GM23338 (cell line): ENCODE measurements around the gene FOXK2. TPM values are rescaled to one million over a fixed set of nuclear protein-coding genes. Genes with fewer than 3 reads are reported as not detected.

Experiments used
- ATAC-seq: fragments of 200-7000 bp; cut with Tn5 transposase; 3 replicates; pipeline ENCODE4 v1.9.1; 2020
- DNase-seq: peaks from one replicate; pipeline ENCODE4 v3.0.0-alpha.2; 2015; ENCODE audit warnings: low spot score
- H2AFZ ChIP-seq: fragments of 200-600 bp; sonication (generic); 2 replicates; pipeline ENCODE4 v1.8.0; 2016; ENCODE audit warnings: antibody characterized with exemption, mild to moderate bottlenecking, moderate library complexity
- H3F3A ChIP-seq: fragments of 200-600 bp; sonication (generic); replicated peaks from 2 replicates; pipeline ENCODE4 v1.8.0; 2017; ENCODE audit warnings: antibody characterized with exemption, mixed run types, low read depth
- H3K27ac ChIP-seq: fragments of 200-600 bp; sonication (generic); 2 replicates; pipeline ENCODE4 v1.6.1; 2016; ENCODE audit warnings: low read depth
- H3K27me3 ChIP-seq: fragments of 200-600 bp; sonication (generic); 2 replicates; pipeline ENCODE4 v1.8.0; 2016; ENCODE audit warnings: mild to moderate bottlenecking, mixed run types, moderate library complexity; ENCODE audit not compliant: insufficient read depth
- H3K36me3 ChIP-seq: fragments of 200-600 bp; sonication (generic); 2 replicates; pipeline ENCODE4 v1.8.0; 2016; ENCODE audit warnings: mild to moderate bottlenecking; ENCODE audit not compliant: insufficient read depth
- H3K4me1 ChIP-seq: fragments of 200-600 bp; sonication (generic); 2 replicates; pipeline ENCODE4 v1.8.0; 2016; ENCODE audit warnings: mild to moderate bottlenecking, moderate library complexity; ENCODE audit not compliant: insufficient read depth
- H3K4me2 ChIP-seq: fragments of 200-600 bp; sonication (generic); 2 replicates; pipeline ENCODE4 v1.7.1; 2017; ENCODE audit warnings: mixed run types
- H3K4me3 ChIP-seq: fragments of 200-600 bp; sonication (generic); 2 replicates; pipeline ENCODE4 v1.6.1; 2016; ENCODE audit warnings: mixed run types
- H3K79me2 ChIP-seq: fragments of 200-600 bp; sonication (generic); replicated peaks from 2 replicates; pipeline ENCODE4 v1.8.0; 2017; ENCODE audit warnings: mild to moderate bottlenecking; ENCODE audit not compliant: insufficient read depth
- H3K9me2 ChIP-seq: fragments of 200-600 bp; sonication (generic); 2 replicates; pipeline ENCODE4 v1.8.0; 2017; ENCODE audit not compliant: insufficient read depth
- H4K20me1 ChIP-seq: fragments of 200-600 bp; sonication (generic); replicated peaks from 2 replicates; pipeline ENCODE4 v1.8.0; 2017; ENCODE audit warnings: mild to moderate bottlenecking; ENCODE audit not compliant: insufficient read depth
- H3K27ac Mint-ChIP-seq: 2 replicates; pipeline ENCODE4 v1.8.0; 2020; ENCODE audit warnings: inconsistent platforms, mild to moderate bottlenecking, moderate library complexity, mixed read lengths
- H3K27me3 Mint-ChIP-seq: 3 replicates; pipeline ENCODE4 v1.8.0; 2022; ENCODE audit warnings: low read depth, mild to moderate bottlenecking, moderate library complexity, mixed read lengths, inconsistent platforms; ENCODE audit not compliant: insufficient read depth, poor library complexity
- H3K36me3 Mint-ChIP-seq: 3 replicates; pipeline ENCODE4 v1.8.0; 2021; ENCODE audit warnings: low read depth, mild to moderate bottlenecking, inconsistent platforms, moderate library complexity, mixed read lengths
- H3K4me1 Mint-ChIP-seq: 3 replicates; pipeline ENCODE4 v1.8.0; 2020; ENCODE audit warnings: mild to moderate bottlenecking, inconsistent platforms, mixed read lengths
- H3K4me3 Mint-ChIP-seq: 3 replicates; pipeline ENCODE4 v1.8.0; 2021; ENCODE audit warnings: moderate library complexity, mild to moderate bottlenecking, inconsistent platforms, mixed read lengths
- H3K9me3 Mint-ChIP-seq: 3 replicates; pipeline ENCODE4 v1.8.0; 2020; ENCODE audit warnings: moderate library complexity, mild to moderate bottlenecking, inconsistent platforms, mixed read lengths
- CREB1 ChIP-seq: fragments of 250-450 bp; sonication (Bioruptor Pico); IDR thresholded peaks from 2 replicates; pipeline ENCODE4 v1.5.0; 2020; ENCODE audit warnings: low read depth, mild to moderate bottlenecking, moderate library complexity
- ETS1 ChIP-seq: IDR thresholded peaks from 2 replicates; pipeline ENCODE4 v1.6.1; 2016; ENCODE audit warnings: antibody characterized with exemption
- EZH2 ChIP-seq: fragments of 200-600 bp; sonication (generic); IDR thresholded peaks from one replicate; pipeline ENCODE4 v1.8.0; 2017; ENCODE audit warnings: antibody characterized with exemption, mild to moderate bottlenecking, low read depth; ENCODE audit not compliant: unreplicated experiment
- EZH2phosphoT487 ChIP-seq: fragments of 200-600 bp; sonication (generic); IDR thresholded peaks from one replicate; pipeline ENCODE4 v1.8.1; 2018; ENCODE audit warnings: antibody characterized with exemption; ENCODE audit not compliant: unreplicated experiment
- JUNB ChIP-seq: IDR thresholded peaks from one replicate; pipeline ENCODE4 v1.6.1; 2016; ENCODE audit warnings: antibody characterized with exemption; ENCODE audit not compliant: unreplicated experiment
- NANOG ChIP-seq: IDR thresholded peaks from 2 replicates; pipeline ENCODE4 v1.6.1; 2016; ENCODE audit warnings: antibody characterized with exemption, borderline replicate concordance
- POLR2AphosphoS5 ChIP-seq: IDR thresholded peaks from 2 replicates; pipeline ENCODE4 v1.6.1; 2016; ENCODE audit warnings: antibody characterized with exemption, low read depth
- REST ChIP-seq: IDR thresholded peaks from one replicate; pipeline ENCODE4 v1.6.1; 2018; ENCODE audit warnings: antibody characterized with exemption; ENCODE audit not compliant: unreplicated experiment
- STAT1 ChIP-seq: IDR thresholded peaks from one replicate; pipeline ENCODE4 v1.6.1; 2016; ENCODE audit warnings: antibody characterized with exemption; ENCODE audit not compliant: unreplicated experiment
- ZNF114 ChIP-seq: fragments of 250-450 bp; sonication (Bioruptor Pico); IDR thresholded peaks from 2 replicates; pipeline ENCODE4 v1.5.0; 2020; ENCODE audit warnings: mild to moderate bottlenecking, moderate library complexity
- ZNF331 ChIP-seq: fragments of 250-450 bp; sonication (Bioruptor Pico); IDR thresholded peaks from 2 replicates; pipeline ENCODE4 v1.5.0; 2020; ENCODE audit warnings: low read depth, mild to moderate bottlenecking, moderate library complexity
- polyA plus RNA-seq: library from polyadenylated mRNA; unstranded; fragments of >200 nt; fragmentation: Nextera tagmentation; extraction: Ambion mirVana; gene quantifications from 2 replicates; pipeline ENCODE4 v1.2.1, GENCODE V29; 2016
- total RNA-seq: library from RNA; depleted of rRNA; stranded (reverse); fragments of >200 nt; shearing (Covaris generic); gene quantifications from 2 replicates; pipeline ENCODE4 v1.2.3, GENCODE V29; 2014
- TF ChIP-seq, protein P1 (sequence below): fragments of 250-450 bp; sonication (Bioruptor Pico); IDR thresholded peaks from 2 replicates; pipeline ENCODE4 v1.5.0; 2020; ENCODE audit warnings: mild to moderate bottlenecking, moderate library complexity
- TF ChIP-seq, protein P2 (sequence below), 2 experiments: fragments of 200-600 bp in 1 of 2; sonication (generic) in 1 of 2; conservative IDR thresholded peaks; 2 replicates each; pipeline versions ENCODE4 v1.5.1 to v1.6.1; 2016 to 2017; ENCODE audit warnings: antibody characterized with exemption in 2 of 2, low read depth in 2 of 2, mild to moderate bottlenecking in 2 of 2, moderate library complexity in 1 of 2

The FOXK2 gene
- total and polyA plus RNA-seq, 2 experiments from 2014 or later, result 12.3 to 66.0 TPM

DNA sequence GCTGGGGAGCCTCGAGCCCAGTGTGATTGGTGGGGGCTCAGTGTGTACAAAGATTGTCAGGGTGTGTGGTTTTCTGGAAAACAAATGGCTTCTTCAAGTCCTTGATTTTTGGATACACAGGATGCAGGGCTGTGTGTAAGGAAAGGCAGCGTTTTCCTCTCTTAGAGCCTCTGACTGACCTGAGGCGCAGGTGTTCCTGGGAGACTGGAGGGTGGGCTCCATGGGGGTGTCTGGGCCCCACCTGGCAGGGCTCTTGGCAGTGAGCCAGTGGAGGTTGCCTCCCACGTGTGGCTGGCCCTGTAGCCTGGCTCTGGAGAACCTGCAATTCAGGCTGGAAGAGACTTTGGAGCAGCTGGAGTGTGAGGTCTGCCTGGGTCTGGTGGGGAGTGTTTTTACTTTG is 5.0 kb downstream of the FOXK2 start:
- DNase-seq (no peak), ATAC-seq (no peak)
- Histone ChIP-seq H3K4me3 (no peak overlapping the region), H3K4me1 (peaks cover 6% of the 10 kb centered on the region), H3K4me2 (no peak overlapping the region), H3K36me3 (no peaks in the 10 kb centered on the region), H3K27ac (0 out of 2 replicates have a peak overlapping the region, but pooled peaks have one; percentile 30), H2AFZ (no peak overlapping the region), H3F3A (peaks cover 10% of the 10 kb centered on the region; the same call in 1 of the 2 replicates), H3K79me2 (peaks cover 94% of the 10 kb centered on the region), H4K20me1 (peaks cover 73% of the 10 kb centered on the region), H3K27me3 (no peaks in the 10 kb centered on the region), H3K9me2 (no peaks in the 10 kb centered on the region)
- no peak overlapping the region for H3K4me3 Mint-ChIP-seq
- peaks cover 2% of the 10 kb centered on the region for H3K27me3 Mint-ChIP-seq
- peak overlapping the region; percentile 61; the same call in 1 of the 2 replicates for H3K27ac Mint-ChIP-seq
- H3K4me1 Mint-ChIP-seq, result peaks cover 29% of the 10 kb centered on the region
- peaks cover 13% of the 10 kb centered on the region for H3K36me3 Mint-ChIP-seq
- no peak for TF ChIP-seq EZH2
- TF ChIP-seq ETS1, result no peak
- TF ChIP-seq, protein P1, sequence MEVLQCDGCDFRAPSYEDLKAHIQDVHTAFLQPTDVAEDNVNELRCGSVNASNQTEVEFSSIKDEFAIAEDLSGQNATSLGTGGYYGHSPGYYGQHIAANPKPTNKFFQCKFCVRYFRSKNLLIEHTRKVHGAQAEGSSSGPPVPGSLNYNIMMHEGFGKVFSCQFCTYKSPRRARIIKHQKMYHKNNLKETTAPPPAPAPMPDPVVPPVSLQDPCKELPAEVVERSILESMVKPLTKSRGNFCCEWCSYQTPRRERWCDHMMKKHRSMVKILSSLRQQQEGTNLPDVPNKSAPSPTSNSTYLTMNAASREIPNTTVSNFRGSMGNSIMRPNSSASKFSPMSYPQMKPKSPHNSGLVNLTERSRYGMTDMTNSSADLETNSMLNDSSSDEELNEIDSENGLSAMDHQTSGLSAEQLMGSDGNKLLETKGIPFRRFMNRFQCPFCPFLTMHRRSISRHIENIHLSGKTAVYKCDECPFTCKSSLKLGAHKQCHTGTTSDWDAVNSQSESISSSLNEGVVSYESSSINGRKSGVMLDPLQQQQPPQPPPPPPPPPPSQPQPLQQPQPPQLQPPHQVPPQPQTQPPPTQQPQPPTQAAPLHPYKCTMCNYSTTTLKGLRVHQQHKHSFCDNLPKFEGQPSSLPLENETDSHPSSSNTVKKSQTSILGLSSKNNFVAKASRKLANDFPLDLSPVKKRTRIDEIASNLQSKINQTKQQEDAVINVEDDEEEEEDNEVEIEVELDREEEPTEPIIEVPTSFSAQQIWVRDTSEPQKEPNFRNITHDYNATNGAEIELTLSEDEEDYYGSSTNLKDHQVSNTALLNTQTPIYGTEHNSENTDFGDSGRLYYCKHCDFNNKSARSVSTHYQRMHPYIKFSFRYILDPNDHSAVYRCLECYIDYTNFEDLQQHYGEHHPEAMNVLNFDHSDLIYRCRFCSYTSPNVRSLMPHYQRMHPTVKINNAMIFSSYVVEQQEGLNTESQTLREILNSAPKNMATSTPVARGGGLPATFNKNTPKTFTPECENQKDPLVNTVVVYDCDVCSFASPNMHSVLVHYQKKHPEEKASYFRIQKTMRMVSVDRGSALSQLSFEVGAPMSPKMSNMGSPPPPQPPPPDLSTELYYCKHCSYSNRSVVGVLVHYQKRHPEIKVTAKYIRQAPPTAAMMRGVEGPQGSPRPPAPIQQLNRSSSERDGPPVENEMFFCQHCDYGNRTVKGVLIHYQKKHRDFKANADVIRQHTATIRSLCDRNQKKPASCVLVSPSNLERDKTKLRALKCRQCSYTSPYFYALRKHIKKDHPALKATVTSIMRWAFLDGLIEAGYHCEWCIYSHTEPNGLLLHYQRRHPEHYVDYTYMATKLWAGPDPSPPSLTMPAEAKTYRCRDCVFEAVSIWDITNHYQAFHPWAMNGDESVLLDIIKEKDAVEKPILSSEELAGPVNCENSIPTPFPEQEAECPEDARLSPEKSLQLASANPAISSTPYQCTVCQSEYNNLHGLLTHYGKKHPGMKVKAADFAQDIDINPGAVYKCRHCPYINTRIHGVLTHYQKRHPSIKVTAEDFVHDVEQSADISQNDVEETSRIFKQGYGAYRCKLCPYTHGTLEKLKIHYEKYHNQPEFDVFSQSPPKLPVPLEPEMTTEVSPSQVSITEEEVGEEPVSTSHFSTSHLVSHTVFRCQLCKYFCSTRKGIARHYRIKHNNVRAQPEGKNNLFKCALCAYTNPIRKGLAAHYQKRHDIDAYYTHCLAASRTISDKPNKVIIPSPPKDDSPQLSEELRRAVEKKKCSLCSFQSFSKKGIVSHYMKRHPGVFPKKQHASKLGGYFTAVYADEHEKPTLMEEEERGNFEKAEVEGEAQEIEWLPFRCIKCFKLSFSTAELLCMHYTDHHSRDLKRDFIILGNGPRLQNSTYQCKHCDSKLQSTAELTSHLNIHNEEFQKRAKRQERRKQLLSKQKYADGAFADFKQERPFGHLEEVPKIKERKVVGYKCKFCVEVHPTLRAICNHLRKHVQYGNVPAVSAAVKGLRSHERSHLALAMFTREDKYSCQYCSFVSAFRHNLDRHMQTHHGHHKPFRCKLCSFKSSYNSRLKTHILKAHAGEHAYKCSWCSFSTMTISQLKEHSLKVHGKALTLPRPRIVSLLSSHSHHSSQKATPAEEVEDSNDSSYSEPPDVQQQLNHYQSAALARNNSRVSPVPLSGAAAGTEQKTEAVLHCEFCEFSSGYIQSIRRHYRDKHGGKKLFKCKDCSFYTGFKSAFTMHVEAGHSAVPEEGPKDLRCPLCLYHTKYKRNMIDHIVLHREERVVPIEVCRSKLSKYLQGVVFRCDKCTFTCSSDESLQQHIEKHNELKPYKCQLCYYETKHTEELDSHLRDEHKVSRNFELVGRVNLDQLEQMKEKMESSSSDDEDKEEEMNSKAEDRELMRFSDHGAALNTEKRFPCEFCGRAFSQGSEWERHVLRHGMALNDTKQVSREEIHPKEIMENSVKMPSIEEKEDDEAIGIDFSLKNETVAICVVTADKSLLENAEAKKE (CRISPR knock-in tag), result no peak
- TF ChIP-seq ZNF114 (CRISPR knock-in tag), result no peak
- no peak for TF ChIP-seq CREB1 (CRISPR knock-in tag)
- no peak for TF ChIP-seq STAT1
- no peak for TF ChIP-seq NANOG
- no peak for TF ChIP-seq ZNF331 (CRISPR knock-in tag)
- no peak for TF ChIP-seq POLR2AphosphoS5
- TF ChIP-seq, protein P2, sequence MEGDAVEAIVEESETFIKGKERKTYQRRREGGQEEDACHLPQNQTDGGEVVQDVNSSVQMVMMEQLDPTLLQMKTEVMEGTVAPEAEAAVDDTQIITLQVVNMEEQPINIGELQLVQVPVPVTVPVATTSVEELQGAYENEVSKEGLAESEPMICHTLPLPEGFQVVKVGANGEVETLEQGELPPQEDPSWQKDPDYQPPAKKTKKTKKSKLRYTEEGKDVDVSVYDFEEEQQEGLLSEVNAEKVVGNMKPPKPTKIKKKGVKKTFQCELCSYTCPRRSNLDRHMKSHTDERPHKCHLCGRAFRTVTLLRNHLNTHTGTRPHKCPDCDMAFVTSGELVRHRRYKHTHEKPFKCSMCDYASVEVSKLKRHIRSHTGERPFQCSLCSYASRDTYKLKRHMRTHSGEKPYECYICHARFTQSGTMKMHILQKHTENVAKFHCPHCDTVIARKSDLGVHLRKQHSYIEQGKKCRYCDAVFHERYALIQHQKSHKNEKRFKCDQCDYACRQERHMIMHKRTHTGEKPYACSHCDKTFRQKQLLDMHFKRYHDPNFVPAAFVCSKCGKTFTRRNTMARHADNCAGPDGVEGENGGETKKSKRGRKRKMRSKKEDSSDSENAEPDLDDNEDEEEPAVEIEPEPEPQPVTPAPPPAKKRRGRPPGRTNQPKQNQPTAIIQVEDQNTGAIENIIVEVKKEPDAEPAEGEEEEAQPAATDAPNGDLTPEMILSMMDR (conservative IDR thresholded peaks at IDR 0.05; ENCODE audit: low read depth in 2 of 2), result no peak
- TF ChIP-seq REST, result no peak
- no peak for TF ChIP-seq JUNB
- TF ChIP-seq EZH2phosphoT487, result no peak
- no peaks in the 10 kb centered on the region for H3K9me3 Mint-ChIP-seq
